Mucosa of rectum (tissue), 2 donors: ENCODE results near the gene CLRN1.

Source experiments
- H3K27ac ChIP-seq, 2 donors: one replicate each; pipeline ENCODE4 v1.7.0; 2013; ENCODE audit warnings: inconsistent platforms in 2 of 2, low read depth in 2 of 2, low read length in 2 of 2
- H3K27me3 ChIP-seq, 2 donors: one replicate each; pipeline ENCODE4 v1.7.0; 2013; ENCODE audit warnings: low read length in 2 of 2; ENCODE audit not compliant: control insufficient read depth in 2 of 2, insufficient read depth in 2 of 2
- H3K36me3 ChIP-seq, 2 donors: one replicate each; pipeline ENCODE4 v1.7.0; 2013; ENCODE audit warnings: low read length in 2 of 2; ENCODE audit not compliant: control insufficient read depth in 2 of 2, insufficient read depth in 2 of 2
- H3K4me1 ChIP-seq, 2 donors: one replicate each; pipeline ENCODE4 v1.7.0; 2013; ENCODE audit warnings: low read length in 2 of 2, mild to moderate bottlenecking in 1 of 2; ENCODE audit not compliant: control insufficient read depth in 2 of 2, insufficient read depth in 2 of 2
- H3K4me3 ChIP-seq, 2 donors: one replicate each; pipeline ENCODE4 v1.7.0; 2013; ENCODE audit warnings: low read length in 2 of 2
- H3K9ac ChIP-seq, 2 donors: one replicate each; pipeline ENCODE4 v1.7.0; 2013; ENCODE audit warnings: low read length in 2 of 2, low read depth in 1 of 2, mild to moderate bottlenecking in 1 of 2
- H3K9me3 ChIP-seq, 2 donors: one replicate each; pipeline ENCODE4 v1.7.0; 2013; ENCODE audit warnings: low read length in 2 of 2; ENCODE audit not compliant: control insufficient read depth in 2 of 2
- donor health status: healthy.
- donor health status: Normal muscosa, but diverticular disease.

CLRN1 gene

DNA sequence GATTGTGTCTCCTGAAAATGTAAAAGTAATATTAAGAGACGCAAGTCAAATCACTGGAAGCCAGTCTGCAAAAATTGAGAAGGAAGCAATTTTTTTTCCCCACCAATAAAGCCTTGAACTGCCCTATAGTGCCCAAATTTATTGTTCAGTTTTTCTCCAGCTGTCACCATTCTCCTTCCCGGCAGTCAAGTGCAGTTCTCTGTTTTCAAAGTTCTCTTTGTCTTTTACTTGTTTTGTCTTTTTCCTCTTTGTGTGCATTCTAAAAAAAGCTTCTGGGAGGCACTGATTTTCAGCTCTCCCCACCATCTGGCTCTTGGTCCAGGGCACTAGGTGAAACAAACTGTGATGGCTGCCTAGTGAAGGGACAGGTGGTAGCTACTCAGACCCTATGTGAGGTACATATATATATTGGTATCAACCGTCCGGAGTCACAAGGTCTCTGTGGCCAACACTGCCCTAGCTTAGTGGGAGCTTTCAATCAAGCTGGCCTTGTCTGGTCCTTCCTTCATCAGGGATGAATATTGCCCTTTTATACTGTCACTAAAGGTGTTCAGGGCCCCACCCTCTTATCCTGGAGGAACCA lies 6.1 kb upstream of the CLRN1 start:
- Histone ChIP-seq H3K27ac (no peak overlapping the region), H3K4me1 (no peaks in the 10 kb centered on the region), H3K4me3 (no peak overlapping the region), H3K27me3 (peaks cover 0 to 4% of the 10 kb centered on the region in 2 donors), H3K9ac (no peak overlapping the region), H3K36me3 (no peaks in the 10 kb centered on the region), H3K9me3 (no peaks in the 10 kb centered on the region)

DNA sequence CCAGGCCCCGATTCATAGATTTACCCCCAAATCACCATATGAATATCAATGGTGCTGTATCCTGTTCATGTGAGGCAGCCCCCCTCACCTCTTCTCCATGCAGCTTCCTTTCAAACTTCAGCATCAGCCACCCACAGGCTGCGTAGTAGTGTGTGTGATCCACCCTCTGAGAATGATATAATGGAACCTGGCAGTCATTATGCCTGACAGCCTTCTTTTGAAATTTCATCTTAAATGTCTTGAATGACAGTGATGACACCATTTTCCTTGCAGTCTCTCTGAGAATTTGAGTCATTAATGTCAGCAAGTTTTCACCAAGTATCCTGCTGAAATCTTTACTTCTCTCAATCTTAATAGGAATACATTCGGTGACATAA lies 3.5 kb upstream of the CLRN1 start:
- no peaks in the 10 kb centered on the region for H3K9me3 ChIP-seq
- H3K4me1 ChIP-seq: no peaks in the 10 kb centered on the region
- H3K27me3 ChIP-seq: peaks cover 2 to 4% of the 10 kb centered on the region in 2 donors
- H3K9ac ChIP-seq: no peak overlapping the region
- H3K36me3 ChIP-seq: no peaks in the 10 kb centered on the region
- no peak overlapping the region for H3K4me3 ChIP-seq
- H3K27ac ChIP-seq: no peak overlapping the region

DNA sequence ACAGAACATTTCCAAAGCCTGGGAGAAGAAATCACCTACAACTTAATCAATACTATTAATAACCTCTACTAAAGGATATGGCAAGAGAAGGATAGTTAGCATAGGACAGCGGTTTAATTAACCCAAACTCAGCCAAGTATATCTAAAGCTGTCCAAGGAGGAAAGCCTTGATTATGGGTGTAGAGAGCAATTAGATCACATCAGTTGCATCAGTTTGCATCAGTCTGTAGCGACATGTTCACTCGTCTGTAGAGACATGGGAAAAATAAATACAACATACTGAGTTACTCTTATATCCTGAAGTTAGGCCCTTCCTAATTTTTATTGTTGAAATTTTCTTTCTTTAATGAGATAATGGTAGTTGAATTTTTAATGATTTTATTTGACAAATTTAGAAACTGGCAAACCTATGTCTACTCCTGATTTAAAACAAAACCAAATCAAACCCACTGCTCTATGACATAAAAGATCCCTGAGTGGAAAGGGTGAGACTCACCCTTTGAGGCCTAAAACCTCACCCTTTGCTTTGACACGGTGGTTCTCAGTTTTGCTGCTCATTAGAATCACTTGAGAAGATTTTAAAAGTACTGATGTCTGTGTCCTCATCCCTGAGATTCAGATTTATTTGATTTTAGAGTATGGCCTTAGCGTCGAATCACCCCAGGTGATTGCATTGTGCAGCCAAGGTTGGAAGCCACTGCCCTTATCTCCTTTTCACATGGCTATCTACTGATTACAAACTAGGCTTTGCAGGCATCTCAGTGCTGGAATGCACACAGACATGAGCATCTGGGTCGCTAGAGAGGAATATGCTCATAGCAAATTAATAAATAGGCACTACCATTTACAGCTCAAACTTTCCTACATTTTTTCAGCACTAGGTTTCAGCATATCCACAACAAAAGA lies 2.8 kb upstream of the CLRN1 start:
- peaks cover 2 to 4% of the 10 kb centered on the region in 2 donors for H3K27me3 ChIP-seq
- no peak overlapping the region for H3K4me3 ChIP-seq
- no peak overlapping the region for H3K27ac ChIP-seq
- H3K36me3 ChIP-seq: no peaks in the 10 kb centered on the region
- no peaks in the 10 kb centered on the region for H3K9me3 ChIP-seq
- H3K4me1 ChIP-seq: no peaks in the 10 kb centered on the region
- H3K9ac ChIP-seq: no peak overlapping the region

DNA sequence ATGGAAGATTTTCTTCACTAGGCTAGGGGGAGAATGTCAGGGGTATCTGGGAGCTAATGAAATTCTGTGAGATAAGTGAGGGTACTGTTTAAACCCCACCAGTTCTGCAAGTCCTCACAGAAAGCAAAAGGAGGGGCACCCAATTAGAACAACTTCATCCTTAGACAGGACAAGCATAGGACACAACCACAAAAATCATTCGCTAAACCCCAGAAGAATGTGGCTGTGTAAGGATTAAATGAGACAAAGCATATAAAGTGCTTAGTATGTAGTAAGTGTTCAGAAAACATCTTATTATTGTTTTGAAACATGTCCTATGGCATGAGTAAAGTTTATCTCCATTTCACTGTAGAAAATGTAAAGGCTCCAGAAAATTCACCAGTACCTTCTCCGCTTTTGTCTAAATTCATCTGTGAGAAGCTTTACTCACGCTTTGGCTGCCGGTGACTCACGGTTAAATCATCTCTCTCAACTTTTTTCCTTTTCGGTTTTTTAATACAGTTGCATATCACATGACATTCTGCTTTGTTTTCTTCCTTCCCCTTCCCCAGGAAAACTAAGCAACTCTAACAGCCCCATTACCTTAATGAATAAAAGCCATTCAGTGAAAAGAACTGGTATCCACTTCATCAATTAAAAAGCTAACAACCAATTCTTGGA lies 1.7 kb downstream of the CLRN1 start:
- H3K4me3 ChIP-seq: no peak overlapping the region
- no peak overlapping the region for H3K9ac ChIP-seq
- H3K36me3 ChIP-seq: no peaks in the 10 kb centered on the region
- H3K27me3 ChIP-seq: peaks cover 0 to 2% of the 10 kb centered on the region in 2 donors
- no peaks in the 10 kb centered on the region for H3K9me3 ChIP-seq
- H3K27ac ChIP-seq: no peak overlapping the region
- H3K4me1 ChIP-seq: no peaks in the 10 kb centered on the region

DNA sequence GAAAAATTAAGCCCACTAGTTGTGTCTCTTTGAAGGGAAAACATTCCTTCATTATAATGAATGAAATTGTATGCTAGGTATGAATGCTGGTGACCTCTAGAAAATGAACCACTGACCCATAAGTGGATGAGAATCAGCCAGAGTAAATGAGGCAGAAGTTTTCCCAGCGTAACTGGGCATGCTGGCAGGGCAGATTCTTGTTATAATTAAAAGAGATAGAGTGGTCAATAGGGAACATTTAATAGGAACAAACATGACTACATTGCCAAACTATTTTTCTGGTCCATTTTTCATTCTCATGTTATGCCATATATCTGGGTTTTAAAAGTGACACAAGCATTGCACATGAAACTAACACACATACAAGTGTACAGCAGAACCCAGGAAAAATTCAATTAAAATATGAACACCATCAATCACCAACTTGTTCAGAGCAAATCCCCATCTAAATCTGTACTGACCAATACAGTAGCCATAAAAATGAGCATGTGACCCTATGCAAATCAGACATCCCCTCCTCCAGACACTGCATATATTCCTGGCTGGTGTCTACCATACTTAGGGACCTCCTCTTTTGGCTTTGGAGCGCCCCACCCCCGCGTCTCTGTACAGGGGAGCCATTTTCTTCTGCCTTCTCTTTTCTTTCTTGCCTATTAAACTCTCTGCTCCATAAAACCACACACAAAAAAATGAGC lies 4.0 kb downstream of the CLRN1 start:
- Histone ChIP-seq H3K27me3 (peaks cover 0 to 2% of the 10 kb centered on the region in 2 donors), H3K27ac (no peak overlapping the region), H3K9me3 (no peaks in the 10 kb centered on the region), H3K9ac (no peak overlapping the region), H3K4me1 (no peaks in the 10 kb centered on the region), H3K36me3 (no peaks in the 10 kb centered on the region), H3K4me3 (no peak overlapping the region)

DNA sequence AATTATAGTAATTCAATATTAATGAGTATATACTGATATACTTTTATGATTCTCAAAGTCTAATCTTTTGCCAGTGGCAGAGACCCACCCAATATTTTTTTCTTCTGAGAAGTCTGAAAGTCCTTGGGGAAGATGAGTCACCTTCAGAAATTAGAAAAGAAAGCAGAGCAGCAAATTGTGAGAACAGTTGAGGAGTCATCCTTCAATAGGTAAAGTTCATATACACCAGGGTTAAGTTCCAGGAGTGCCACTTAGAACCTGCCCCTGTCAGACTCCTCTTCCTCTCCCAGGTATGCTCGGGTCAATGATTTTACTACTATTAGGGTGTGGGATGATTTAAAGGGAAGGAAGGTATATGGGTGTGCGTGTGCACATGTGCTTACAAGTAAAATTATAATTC lies 7.1 kb downstream of the CLRN1 start:
- Histone ChIP-seq H3K4me3 (no peak overlapping the region), H3K9ac (no peak overlapping the region), H3K4me1 (no peaks in the 10 kb centered on the region), H3K36me3 (no peaks in the 10 kb centered on the region), H3K27ac (no peak overlapping the region), H3K27me3 (no peaks in the 10 kb centered on the region), H3K9me3 (no peaks in the 10 kb centered on the region)

DNA sequence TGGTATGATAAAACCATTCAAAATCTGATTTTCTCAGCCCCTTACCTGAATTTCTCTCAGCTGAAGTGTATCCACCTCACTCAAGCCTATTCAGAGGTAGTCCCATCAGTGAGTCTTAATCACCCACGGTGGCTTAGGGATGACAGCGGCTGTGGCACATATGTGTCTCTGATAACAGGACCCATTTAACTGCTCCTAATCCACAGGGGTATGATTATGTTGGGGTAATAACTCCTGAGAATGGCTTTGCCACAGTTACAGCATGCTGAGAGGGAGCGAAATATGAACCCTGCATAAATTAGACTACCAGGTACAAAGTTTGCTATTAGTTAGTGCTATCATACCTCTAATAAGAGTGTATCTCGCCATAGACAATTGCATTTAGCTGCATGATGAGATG lies 10.6 kb downstream of the CLRN1 start:
- no peak overlapping the region for H3K9ac ChIP-seq
- H3K27ac ChIP-seq: peak overlapping the region in 1 of 2 donors; percentile 13
- no peaks in the 10 kb centered on the region for H3K9me3 ChIP-seq
- no peak overlapping the region for H3K4me3 ChIP-seq
- no peaks in the 10 kb centered on the region for H3K36me3 ChIP-seq
- H3K4me1 ChIP-seq: no peaks in the 10 kb centered on the region
- H3K27me3 ChIP-seq: no peaks in the 10 kb centered on the region

DNA sequence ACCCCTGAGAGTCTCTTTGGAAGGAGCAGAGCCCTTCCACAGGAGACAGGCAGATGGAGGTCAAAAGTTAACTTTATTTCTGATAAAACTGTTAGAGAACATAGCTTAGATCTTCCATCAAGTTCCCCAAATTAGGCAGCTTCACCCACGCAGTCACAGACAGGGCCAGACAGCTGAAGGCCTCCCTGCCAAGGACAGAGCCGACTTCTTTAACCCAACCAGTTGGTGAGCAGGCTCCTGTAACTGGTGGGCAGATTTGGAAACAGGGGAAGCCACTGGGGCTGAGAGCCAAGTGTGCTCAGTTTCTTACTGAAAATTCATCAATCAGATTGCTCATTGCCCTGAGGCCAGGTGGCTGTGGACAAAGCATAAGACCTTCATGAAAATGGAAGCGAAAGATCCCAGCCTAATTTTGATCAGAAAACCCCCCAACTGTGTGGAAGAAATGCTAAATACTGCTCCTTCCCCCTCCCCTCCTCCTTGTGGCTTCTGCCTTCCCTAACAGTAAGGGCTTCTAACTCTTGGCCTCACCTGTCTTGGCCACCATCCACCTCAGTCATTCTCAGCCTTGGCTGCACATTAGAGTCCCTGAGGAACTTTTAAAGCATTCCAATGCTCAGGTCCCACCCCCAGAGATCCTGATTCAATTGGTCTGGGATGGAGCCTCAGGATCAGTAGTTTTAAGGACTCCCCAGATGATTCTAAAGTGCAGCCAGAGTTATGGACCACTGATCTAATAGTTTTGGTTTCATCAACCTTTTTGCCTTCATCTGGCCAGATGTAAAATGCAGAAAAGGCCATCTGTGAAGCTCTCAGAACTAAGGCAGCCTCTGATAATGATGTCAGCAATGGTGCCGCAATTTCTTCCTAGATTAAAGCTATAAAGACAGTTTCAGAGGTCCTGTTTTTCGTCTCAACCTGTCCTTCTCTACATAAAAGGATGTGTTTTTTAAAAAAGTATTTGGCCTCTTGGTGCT lies 11.5 kb downstream of the CLRN1 start:
- H3K4me1 ChIP-seq: no peaks in the 10 kb centered on the region
- H3K27me3 ChIP-seq: no peaks in the 10 kb centered on the region
- H3K9ac ChIP-seq: no peak overlapping the region
- no peak overlapping the region for H3K27ac ChIP-seq
- no peak overlapping the region for H3K4me3 ChIP-seq
- no peaks in the 10 kb centered on the region for H3K36me3 ChIP-seq
- H3K9me3 ChIP-seq: no peaks in the 10 kb centered on the region

DNA sequence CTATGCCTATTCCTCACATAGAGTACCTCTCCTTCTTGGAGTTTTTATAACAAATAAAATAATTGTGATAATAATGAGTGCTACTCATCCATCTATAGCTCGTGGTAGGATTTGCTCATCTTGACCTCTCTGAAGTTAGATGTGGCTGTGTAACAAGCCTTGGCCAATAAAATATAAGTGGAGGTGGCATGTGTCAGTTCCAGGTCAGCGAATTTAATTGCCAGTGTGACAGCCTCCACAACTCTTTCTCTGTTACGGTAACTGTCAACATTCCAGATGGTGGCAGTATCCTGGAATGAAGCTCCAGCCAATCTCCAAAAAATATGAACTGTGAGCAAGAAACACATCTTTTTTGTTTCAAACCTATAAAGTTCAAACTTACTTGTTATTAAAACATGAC lies 13.8 kb downstream of the CLRN1 start:
- no peaks in the 10 kb centered on the region for H3K27me3 ChIP-seq
- no peaks in the 10 kb centered on the region for H3K9me3 ChIP-seq
- no peaks in the 10 kb centered on the region for H3K36me3 ChIP-seq
- no peak overlapping the region for H3K27ac ChIP-seq
- no peak overlapping the region for H3K4me3 ChIP-seq
- no peaks in the 10 kb centered on the region for H3K4me1 ChIP-seq
- no peak overlapping the region for H3K9ac ChIP-seq
